ENCODE data around the gene LBP.

- no peak for TF ChIP-seq POLR2AphosphoS5 (IDR thresholded peaks at IDR 0.05; ENCODE audit: low read depth)
- TF ChIP-seq CTCF (IDR thresholded peaks at IDR 0.05; ENCODE audit: insufficient read depth, low read length) = no peak
- TF ChIP-seq REST (IDR thresholded peaks at IDR 0.05; ENCODE audit: insufficient replicate concordance, low read depth) = no peak
Measured at GRCh38 chr20:38315290-38315966, 30.9 kb upstream of the LBP start.

Data from HL-60 (cell line).